Kidney glomerular epithelial cell (primary cell): ENCODE measurements around the gene LRPAP1.
"Not testable (repeated sequence)": the region's sequence is repeated elsewhere in the genome, so short reads cannot be mapped to it uniquely, and the experiment has no call there.

ENCODE experiments used
- DNase-seq: peaks from one replicate; lab custom pipeline; 2025; lab: John Stamatoyannopoulos, UW

The LRPAP1 gene

DNA sequence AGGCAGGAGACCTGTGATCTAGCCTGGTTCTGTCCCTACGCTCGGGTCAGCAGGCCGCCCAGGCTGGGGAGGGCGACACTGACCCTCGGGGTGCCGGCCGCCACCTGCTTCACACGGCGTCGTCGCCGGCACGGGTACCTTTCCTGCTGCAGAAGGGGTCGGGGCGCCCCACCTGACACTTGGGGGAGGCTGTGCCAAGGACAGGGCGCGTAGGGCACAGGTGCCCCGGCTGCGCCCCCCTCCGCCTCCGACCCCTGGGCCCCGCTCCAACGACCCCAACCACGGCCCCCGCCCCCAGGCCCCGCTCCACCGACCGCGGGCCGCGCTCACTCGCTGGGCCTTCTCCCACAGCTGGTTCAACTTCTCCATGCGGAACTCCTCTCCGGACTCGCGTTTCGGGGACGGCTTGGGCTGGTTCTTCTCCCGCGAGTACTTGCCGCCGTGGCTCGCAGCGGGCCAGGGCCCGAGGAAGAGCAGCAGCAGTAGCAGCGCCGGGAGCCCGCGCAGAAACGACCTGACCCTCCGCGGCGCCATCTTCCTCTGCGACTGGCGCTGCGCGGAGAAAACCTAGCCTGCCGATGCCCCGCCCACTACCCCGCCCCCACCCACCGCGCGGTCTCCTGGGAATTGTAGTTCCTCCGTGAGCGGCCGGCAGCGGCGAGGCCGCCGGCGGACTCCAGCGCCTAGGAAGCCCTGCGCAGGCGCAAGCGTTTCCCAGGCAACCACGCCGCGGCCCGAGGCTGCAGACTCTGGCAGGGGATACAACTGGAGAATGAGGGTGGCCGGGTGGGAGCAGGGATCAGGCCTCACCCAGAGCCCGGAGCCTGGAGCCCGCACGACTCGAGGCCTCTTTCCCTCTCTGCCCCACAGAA is at the start of gene LRPAP1:
Gene LRPAP1, minus strand, starts transcription at position 544 of the 872 bp plus-strand sequence. Its CDS starts 10 bp downstream, at position 534.
- peak; percentile 73 for DNase-seq

- DNase-seq: not testable (repeated sequence)
Observed at GRCh38 chr4:3581334-3582090, 49.3 kb upstream of the LRPAP1 start.

GRCh38 chr4:3580859-3581258 is 48.6 kb upstream of the LRPAP1 start:
- DNase-seq: not testable (repeated sequence)

- DNase-seq: not testable (repeated sequence)
Observed at GRCh38 chr4:3578527-3579144, 46.4 kb upstream of the LRPAP1 start.

DNA sequence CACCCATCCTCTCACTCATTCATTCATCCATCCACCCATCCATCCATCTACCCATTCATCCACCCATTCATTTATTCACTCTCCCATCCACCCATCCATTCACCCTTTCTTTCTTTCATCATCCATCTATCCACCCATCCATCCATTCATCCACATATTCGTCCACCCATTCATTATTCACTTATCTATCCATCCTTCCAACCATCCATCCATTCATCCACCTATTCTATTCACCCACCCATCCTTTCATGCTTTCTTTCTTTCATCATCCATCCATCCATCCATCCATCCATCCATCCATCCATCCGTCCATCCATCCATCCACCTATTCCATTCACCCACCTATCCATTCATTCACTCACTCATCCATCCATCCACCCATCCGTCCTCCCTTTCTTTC is 45.8 kb upstream of the LRPAP1 start:
- not testable (repeated sequence) for DNase-seq

DNA sequence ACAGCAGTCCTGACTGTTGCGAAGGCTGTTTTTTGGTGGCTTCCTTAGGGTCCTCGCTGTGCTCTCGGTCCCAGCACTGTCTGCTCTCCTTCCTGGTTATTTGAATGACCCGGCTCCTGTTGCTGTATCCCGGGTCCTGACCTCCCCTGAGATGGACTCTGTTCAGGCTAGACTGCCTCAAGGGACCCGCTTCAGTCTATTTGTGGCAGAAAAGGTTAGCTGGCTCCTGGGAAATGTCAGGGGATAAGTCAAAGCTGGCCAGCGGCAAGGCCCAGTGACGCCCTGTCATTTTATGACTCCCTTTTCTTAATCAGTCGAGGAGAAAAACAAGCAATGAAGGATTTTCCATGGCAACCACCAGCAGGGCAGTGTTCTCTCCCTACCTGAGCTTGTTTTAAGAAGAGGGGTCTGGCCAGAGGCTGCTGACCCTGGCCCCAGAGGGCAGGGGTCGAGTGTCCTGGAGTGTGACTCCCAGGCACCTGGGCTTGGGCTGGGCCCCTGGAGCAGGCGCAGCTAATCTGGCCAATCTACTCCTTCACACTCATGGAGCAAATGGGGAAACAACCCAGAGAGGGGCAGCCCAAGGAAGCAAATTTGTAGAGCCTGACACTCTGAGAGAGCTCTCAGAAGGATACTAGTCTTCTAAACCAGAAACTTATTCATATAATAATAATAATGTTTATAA is 45.1 kb upstream of the LRPAP1 start:
- DNase-seq: not testable (repeated sequence)

DNA sequence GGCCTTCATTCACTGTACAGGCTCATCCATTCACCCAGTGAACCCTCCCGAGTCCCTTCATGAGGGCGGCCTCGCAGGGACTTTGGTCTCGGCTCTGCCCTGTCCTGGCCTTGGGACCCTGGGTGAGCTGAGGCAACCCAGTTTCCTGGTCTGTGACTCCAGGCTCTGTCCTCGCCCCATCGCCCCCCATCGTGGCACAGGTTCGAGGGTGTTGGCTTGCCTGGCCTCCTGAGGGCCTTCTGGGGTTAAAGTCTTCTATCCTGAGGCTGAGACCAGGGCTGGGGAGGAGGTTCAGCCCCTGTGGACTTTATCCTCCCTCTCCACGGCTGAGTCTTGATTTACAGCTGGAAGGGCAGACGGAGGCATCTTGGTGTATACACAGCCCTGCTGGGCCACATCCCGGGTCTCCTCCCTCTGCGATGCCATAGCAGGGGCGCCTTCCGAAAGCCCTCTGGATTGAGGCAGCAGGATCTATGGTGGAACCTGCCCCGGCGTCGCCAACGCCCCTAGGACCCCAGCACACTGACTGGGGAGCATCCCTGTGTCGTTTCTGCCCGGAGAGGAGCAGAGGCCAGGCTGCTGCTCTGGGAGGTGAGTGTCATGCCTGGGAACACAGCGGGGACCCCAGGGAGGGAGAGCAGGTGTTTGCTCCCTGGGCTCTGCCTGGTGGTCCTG is 44.4 kb upstream of the LRPAP1 start:
- not testable (repeated sequence) for DNase-seq

GRCh38 chr4:3575426-3576369 is 43.5 kb upstream of the LRPAP1 start:
- not testable (repeated sequence) for DNase-seq

GRCh38 chr4:3574865-3575264 is 42.6 kb upstream of the LRPAP1 start:
- not testable (repeated sequence) for DNase-seq

DNA sequence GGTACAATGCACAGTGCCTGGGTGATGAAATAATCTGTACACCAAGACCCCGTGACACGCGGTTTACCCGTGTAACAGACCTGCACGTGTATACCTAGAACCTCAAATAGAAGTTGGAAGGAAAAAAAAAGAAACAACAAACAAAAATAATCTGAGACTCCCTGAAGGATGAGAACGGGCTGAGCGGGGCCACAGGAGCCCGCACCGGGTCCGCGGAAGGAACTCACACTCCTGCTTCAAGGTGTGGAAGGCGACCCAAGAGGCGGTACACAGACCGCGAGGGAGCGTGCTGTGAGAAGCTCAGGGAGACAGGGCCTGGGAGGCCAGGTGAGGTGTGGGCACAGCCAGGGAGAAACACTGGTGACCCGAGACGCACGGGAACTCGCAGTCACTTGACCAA is 42.1 kb upstream of the LRPAP1 start:
- DNase-seq: not testable (repeated sequence)

DNA sequence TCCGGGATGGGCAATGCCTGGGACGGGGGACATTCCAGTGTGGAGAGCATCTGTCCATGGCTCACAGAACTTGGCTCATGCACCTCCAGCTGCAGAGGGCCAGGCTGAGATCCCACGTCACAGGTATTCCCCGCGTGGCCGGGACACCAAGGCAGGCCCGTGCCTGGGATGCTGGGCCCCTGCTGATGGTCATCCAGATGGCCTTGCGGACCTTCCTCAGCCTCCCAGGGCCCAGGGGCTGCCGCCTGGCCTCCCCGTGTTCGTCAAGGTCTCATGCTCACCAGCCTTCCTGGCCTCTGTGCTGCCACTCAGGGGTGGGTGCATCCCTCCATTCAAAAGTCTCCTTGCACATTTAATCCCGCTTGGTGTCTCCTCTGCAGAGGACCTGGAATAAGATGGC is 40.9 kb upstream of the LRPAP1 start:
- DNase-seq: no peak

DNA sequence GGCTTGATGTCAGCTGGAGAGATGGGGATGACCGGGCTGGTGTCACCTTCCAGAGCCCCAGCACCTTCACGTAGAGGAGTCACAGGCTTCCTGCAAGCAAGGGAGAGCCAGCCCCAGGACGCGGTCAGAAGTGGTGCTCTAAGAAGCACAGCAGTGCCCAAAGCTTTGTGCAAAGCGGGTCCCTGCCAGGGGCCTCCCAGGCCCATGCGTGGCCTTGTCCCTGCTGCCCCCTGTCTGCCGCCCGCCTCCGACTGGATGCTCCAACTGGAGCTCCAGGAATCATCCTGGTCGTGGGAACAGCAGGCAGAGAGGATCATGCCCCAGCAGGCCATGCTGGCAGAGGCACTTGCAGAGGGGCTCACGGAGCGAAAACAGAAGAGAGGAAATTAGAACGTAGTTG is 40.1 kb upstream of the LRPAP1 start:
- DNase-seq: no peak

DNA sequence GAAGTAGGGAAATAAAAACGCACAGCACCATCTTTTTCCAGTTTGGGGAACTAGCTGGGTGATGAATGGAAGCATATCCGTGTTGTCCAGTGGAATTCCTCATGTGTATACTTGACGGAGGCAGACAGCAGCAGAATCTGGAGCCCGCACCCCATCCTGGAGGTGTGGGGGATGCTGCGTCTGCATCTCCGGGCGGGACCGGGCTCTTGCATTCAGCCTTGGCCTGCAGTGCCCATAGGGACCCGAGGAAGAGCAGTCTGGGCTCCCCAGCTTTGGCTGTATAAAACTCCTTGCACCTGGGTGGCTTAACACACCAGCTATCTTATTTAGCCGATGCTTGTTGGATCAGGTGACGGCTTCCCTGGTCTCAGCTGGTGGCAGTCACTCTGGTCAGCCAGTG is 39.7 kb upstream of the LRPAP1 start:
- no peak for DNase-seq

GRCh38 chr4:3570923-3571322 is 38.7 kb upstream of the LRPAP1 start:
- DNase-seq: not testable (repeated sequence)

GRCh38 chr4:3569611-3570010 is 37.4 kb upstream of the LRPAP1 start:
- DNase-seq: not testable (repeated sequence)

- not testable (repeated sequence) for DNase-seq
Observed at GRCh38 chr4:3566701-3567100, 34.5 kb upstream of the LRPAP1 start.

- DNase-seq: not testable (repeated sequence)
Observed at GRCh38 chr4:3566301-3566700, 34.1 kb upstream of the LRPAP1 start.

DNA sequence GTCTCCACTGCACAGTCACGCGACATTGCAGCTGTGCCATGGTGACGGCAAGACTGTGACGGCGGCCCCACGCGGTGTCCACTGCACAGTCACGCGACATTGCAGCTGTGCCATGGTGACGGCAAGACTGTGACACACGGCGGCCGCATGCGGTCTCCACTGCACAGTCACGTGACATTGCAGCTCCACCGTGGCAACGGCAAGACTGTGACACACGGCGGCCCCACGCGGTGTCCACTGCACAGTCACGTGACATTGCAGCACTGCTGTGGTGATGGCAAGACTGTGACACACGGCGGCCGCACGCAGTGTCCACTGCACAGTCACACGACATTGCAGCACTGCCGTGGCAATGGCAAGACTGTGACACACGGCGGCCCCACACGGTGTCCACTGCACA is 32.7 kb upstream of the LRPAP1 start:
- not testable (repeated sequence) for DNase-seq

DNA sequence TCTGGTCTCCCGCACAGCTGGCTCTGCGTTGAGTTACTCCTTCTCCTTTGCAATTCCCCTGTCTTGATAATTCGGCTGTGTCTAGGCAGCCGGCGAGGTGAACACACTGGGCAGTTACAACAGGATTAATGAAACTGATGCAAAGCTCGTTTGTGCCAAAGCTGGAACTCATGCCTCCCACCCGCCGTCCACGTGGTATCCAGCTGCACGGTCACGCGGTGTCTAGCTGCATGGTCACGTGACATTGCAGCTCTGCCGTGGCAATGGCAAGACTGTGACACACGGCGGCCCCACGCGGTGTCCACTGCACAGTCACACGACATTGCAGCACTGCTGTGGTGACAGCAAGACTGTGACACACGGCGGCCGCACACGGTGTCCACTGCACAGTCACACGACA is 31.2 kb upstream of the LRPAP1 start:
- no peak for DNase-seq

GRCh38 chr4:3562127-3562526 is 29.9 kb upstream of the LRPAP1 start:
- DNase-seq: not testable (repeated sequence)
